A549 (cell line): ENCODE results near the gene ZP2.

Experiments
- ATOH8 ChIP-seq: fragments of 250-450 bp; sonication (Bioruptor Pico); IDR thresholded peaks from 2 replicates; pipeline ENCODE4 v1.5.0; 2020; ENCODE audit warnings: low read depth, mild to moderate bottlenecking, moderate library complexity
- CBX2 ChIP-seq: fragments of 200-600 bp; sonication (generic); IDR thresholded peaks from 2 replicates; pipeline ENCODE4 v1.6.1; 2016; ENCODE audit warnings: low read depth, mild to moderate bottlenecking, borderline replicate concordance
- CTCF ChIP-seq: fragments of >200 bp; sonication (Bioruptor Twin); formaldehyde crosslinking; IDR thresholded peaks from 3 replicates; pipeline ENCODE4 v1.5.1; 2016
- EP300 ChIP-seq, 2 experiments: fragments of >200 bp; sonication (Bioruptor Twin); formaldehyde crosslinking; IDR thresholded peaks; 2 replicates in 1 of 2; 3 replicates in 1 of 2; pipeline ENCODE4 v1.6.1; 2016 to 2017
- ESRRA ChIP-seq: fragments of 150-350 bp; IDR thresholded peaks from 2 replicates; pipeline ENCODE4 v1.6.1; 2014; ENCODE audit warnings: mild to moderate bottlenecking, low read length, borderline replicate concordance
- FOXS1 ChIP-seq: fragments of 250-450 bp; sonication (Bioruptor Pico); IDR thresholded peaks from 2 replicates; pipeline ENCODE4 v1.5.0; 2020; ENCODE audit warnings: mild to moderate bottlenecking, moderate library complexity
- MAX ChIP-seq: IDR thresholded peaks from 2 replicates; pipeline ENCODE4 v1.6.1; 2012
- POLR2A ChIP-seq: IDR thresholded peaks from 2 replicates; pipeline ENCODE4 v1.6.1; 2012; ENCODE audit warnings: mild to moderate bottlenecking, low read length
- REST ChIP-seq: fragments of 200-600 bp; sonication (generic); IDR thresholded peaks from 2 replicates; pipeline ENCODE4 v1.6.1; 2016; ENCODE audit warnings: antibody characterized with exemption, mild to moderate bottlenecking, moderate library complexity

- TF ChIP-seq ESRRA (no peak), CTCF (no peak), EP300 (IDR thresholded peaks at IDR 0.05) (no peak), MAX (no peak), REST (no peak), CBX2 (no peak), FOXS1 (no peak), POLR2A (no peak), ATOH8 (no peak)
Observed at GRCh38 chr16:21218153-21218552, 6.8 kb upstream of the ZP2 start.
